ENCODE results near the gene CCP110.

The CCP110 gene

GRCh38 chr16:19548144-19548543 lies 24.4 kb downstream of the CCP110 start:
- H3K4me1 ChIP-seq (ENCODE audit: control insufficient read depth in 1 of 2, insufficient read depth in 2 of 2, low read length in 2 of 2) = no peaks in the 10 kb centered on the region
- WGBS (ENCODE audit: extremely low coverage, insufficient coverage, insufficient read length) = no CpG with 5 or more reads among the region's 3 CpGs
- H4K12ac ChIP-seq (ENCODE audit: low read depth, low read length) = no peak overlapping the region
- no peaks in the 10 kb centered on the region for H3K27me3 ChIP-seq (ENCODE audit: insufficient read depth, low read length)
- no peak for DNase-seq
- H2BK12ac ChIP-seq (ENCODE audit: low read length) = no peak overlapping the region
- no peak overlapping the region for H3K18ac ChIP-seq (ENCODE audit: low read length)
- no peak overlapping the region for H4K8ac ChIP-seq (ENCODE audit: low read depth, low read length)
- no peak overlapping the region for H2AFZ ChIP-seq (ENCODE audit: insufficient read depth, low read length, poor library complexity)
- H3K4me2 ChIP-seq (ENCODE audit: low read length) = no peak overlapping the region
- H2BK5ac ChIP-seq (ENCODE audit: low read depth, low read length, poor library complexity) = no peak overlapping the region
- no peak overlapping the region for H3K4ac ChIP-seq (ENCODE audit: low read depth, low read length)
- H3K9me3 ChIP-seq (ENCODE audit: insufficient read depth, low read depth, low read length) = no peaks in the 10 kb centered on the region
- no peaks in the 10 kb centered on the region for H3K79me1 ChIP-seq (ENCODE audit: low read length)
- no peak overlapping the region for H2BK120ac ChIP-seq (ENCODE audit: insufficient read depth, low read length, poor library complexity)
- H3K79me2 ChIP-seq (ENCODE audit: control insufficient read depth, insufficient read depth, low read length, poor library complexity) = no peaks in the 10 kb centered on the region
- H3K23ac ChIP-seq (ENCODE audit: low read length) = no peak overlapping the region
- H3K27ac ChIP-seq (ENCODE audit: low read depth, low read length) = no peak overlapping the region
- H3K4me3 ChIP-seq (ENCODE audit: low read depth, low read length) = no peak overlapping the region
- H3K9ac ChIP-seq (ENCODE audit: low read length) = no peak overlapping the region
- no peak overlapping the region for H3K14ac ChIP-seq (ENCODE audit: low read length)
- H2AK5ac ChIP-seq (ENCODE audit: low read length) = no peak overlapping the region
- no peak overlapping the region for H4K91ac ChIP-seq (ENCODE audit: low read depth, low read length)
- H3K36me3 ChIP-seq (ENCODE audit: control insufficient read depth in 1 of 2, insufficient read depth in 2 of 2, low read length in 2 of 2) = peaks cover 0 to 3% of the 10 kb centered on the region in 2 experiments

- Histone ChIP-seq H3K79me2 (ENCODE audit: control insufficient read depth, insufficient read depth, low read length, poor library complexity) (no peaks in the 10 kb centered on the region), H3K18ac (ENCODE audit: low read length) (no peak overlapping the region), H2BK5ac (ENCODE audit: low read depth, low read length, poor library complexity) (no peak overlapping the region), H4K8ac (ENCODE audit: low read depth, low read length) (no peak overlapping the region), H3K79me1 (ENCODE audit: low read length) (no peaks in the 10 kb centered on the region), H3K23ac (ENCODE audit: low read length) (no peak overlapping the region), H3K4me3 (ENCODE audit: low read depth, low read length) (no peak overlapping the region), H4K91ac (ENCODE audit: low read depth, low read length) (no peak overlapping the region), H3K4ac (ENCODE audit: low read depth, low read length) (no peak overlapping the region), H3K9me3 (ENCODE audit: insufficient read depth, low read depth, low read length) (no peaks in the 10 kb centered on the region), H2BK120ac (ENCODE audit: insufficient read depth, low read length, poor library complexity) (no peak overlapping the region), H2AK5ac (ENCODE audit: low read length) (no peak overlapping the region), H2AFZ (ENCODE audit: insufficient read depth, low read length, poor library complexity) (no peak overlapping the region), H3K4me2 (ENCODE audit: low read length) (no peak overlapping the region), H3K14ac (ENCODE audit: low read length) (no peak overlapping the region), H3K27me3 (ENCODE audit: insufficient read depth, low read length) (no peaks in the 10 kb centered on the region), H2BK12ac (ENCODE audit: low read length) (no peak overlapping the region), H4K12ac (ENCODE audit: low read depth, low read length) (no peak overlapping the region), H3K36me3 (ENCODE audit: control insufficient read depth in 1 of 2, insufficient read depth in 2 of 2, low read length in 2 of 2) (peaks cover 0 to 3% of the 10 kb centered on the region in 2 experiments), H3K9ac (ENCODE audit: low read length) (no peak overlapping the region), H3K27ac (ENCODE audit: low read depth, low read length) (no peak overlapping the region), H3K4me1 (ENCODE audit: control insufficient read depth in 1 of 2, insufficient read depth in 2 of 2, low read length in 2 of 2) (peaks cover 0 to 2% of the 10 kb centered on the region in 2 experiments)
- DNase-seq = no peak
These were observed 25.9 kb downstream of the CCP110 start for GRCh38 chr16:19549673-19550072.

GRCh38 chr16:19555186-19555937 lies 31.6 kb downstream of the CCP110 start, which contains the start of gene VPS35L:
Gene VPS35L, plus strand, starts transcription at chr16:19555703. Its CDS starts 27 bp downstream, at chr16:19555730.
- Histone ChIP-seq H3K9ac (ENCODE audit: low read length) (peak within 1 kb of the TSS; percentile 87), H4K8ac (ENCODE audit: low read depth, low read length) (peak within 1 kb of the TSS; percentile 90), H2AK5ac (ENCODE audit: low read length) (peak within 1 kb of the TSS; percentile 13), H3K14ac (ENCODE audit: low read length) (peak within 1 kb of the TSS; percentile 88), H3K23ac (ENCODE audit: low read length) (no peak within 1 kb of the TSS), H4K91ac (ENCODE audit: low read depth, low read length) (peak within 1 kb of the TSS; percentile 74), H3K36me3 (ENCODE audit: control insufficient read depth in 1 of 2, insufficient read depth in 2 of 2, low read length in 2 of 2) (no peaks in the 10 kb centered on the region), H3K9me3 (ENCODE audit: insufficient read depth, low read depth, low read length) (no peaks in the 10 kb centered on the region), H4K12ac (ENCODE audit: low read depth, low read length) (peak within 1 kb of the TSS; percentile 68), H2AFZ (ENCODE audit: insufficient read depth, low read length, poor library complexity) (peak within 1 kb of the TSS; percentile 70), H3K27ac (ENCODE audit: low read depth, low read length) (peak within 1 kb of the TSS; percentile 76), H2BK12ac (ENCODE audit: low read length) (peak within 1 kb of the TSS; percentile 31), H3K4ac (ENCODE audit: low read depth, low read length) (peak within 1 kb of the TSS; percentile 55), H3K4me3 (ENCODE audit: low read depth, low read length) (peak within 1 kb of the TSS; percentile 82), H3K4me2 (ENCODE audit: low read length) (peak within 1 kb of the TSS; percentile 73), H3K4me1 (ENCODE audit: control insufficient read depth in 1 of 2, insufficient read depth in 2 of 2, low read length in 2 of 2) (peaks cover 3 to 7% of the 10 kb centered on the region in 2 experiments), H3K27me3 (ENCODE audit: insufficient read depth, low read length) (no peaks in the 10 kb centered on the region), H3K79me2 (ENCODE audit: control insufficient read depth, insufficient read depth, low read length, poor library complexity) (no peaks in the 10 kb centered on the region), H3K79me1 (ENCODE audit: low read length) (peaks cover 4% of the 10 kb centered on the region), H3K18ac (ENCODE audit: low read length) (peak within 1 kb of the TSS; percentile 53), H2BK120ac (ENCODE audit: insufficient read depth, low read length, poor library complexity) (peak within 1 kb of the TSS; percentile 78), H2BK5ac (ENCODE audit: low read depth, low read length, poor library complexity) (peak within 1 kb of the TSS; percentile 65)
- WGBS (ENCODE audit: extremely low coverage, insufficient coverage, insufficient read length) = no CpG with 5 or more reads among the region's 53 CpGs
- peak; percentile 100 for DNase-seq

- peak overlapping the region; percentile 12 for H2BK120ac ChIP-seq (ENCODE audit: insufficient read depth, low read length, poor library complexity)
- H3K4me2 ChIP-seq (ENCODE audit: low read length) = peak overlapping the region; percentile 64
- peak overlapping the region; percentile 55 for H3K4ac ChIP-seq (ENCODE audit: low read depth, low read length)
- no peak overlapping the region for H3K23ac ChIP-seq (ENCODE audit: low read length)
- WGBS (ENCODE audit: extremely low coverage, insufficient coverage, insufficient read length) = no CpG with 5 or more reads among the region's 19 CpGs
- peak overlapping the region; percentile 26 for H4K12ac ChIP-seq (ENCODE audit: low read depth, low read length)
- H2AK5ac ChIP-seq (ENCODE audit: low read length) = peak overlapping the region; percentile 13
- DNase-seq = peak; percentile 77 to 82
- H3K4me3 ChIP-seq (ENCODE audit: low read depth, low read length) = peak overlapping the region; percentile 82
- no peaks in the 10 kb centered on the region for H3K27me3 ChIP-seq (ENCODE audit: insufficient read depth, low read length)
- H3K79me1 ChIP-seq (ENCODE audit: low read length) = peaks cover 4% of the 10 kb centered on the region
- H4K91ac ChIP-seq (ENCODE audit: low read depth, low read length) = peak overlapping the region; percentile 64
- peak overlapping the region; percentile 53 for H4K8ac ChIP-seq (ENCODE audit: low read depth, low read length)
- H3K36me3 ChIP-seq (ENCODE audit: control insufficient read depth in 1 of 2, insufficient read depth in 2 of 2, low read length in 2 of 2) = no peaks in the 10 kb centered on the region
- peak overlapping the region; percentile 10 for H3K14ac ChIP-seq (ENCODE audit: low read length)
- H3K27ac ChIP-seq (ENCODE audit: low read depth, low read length) = peak overlapping the region; percentile 46
- peak overlapping the region; percentile 12 for H3K18ac ChIP-seq (ENCODE audit: low read length)
- no peaks in the 10 kb centered on the region for H3K9me3 ChIP-seq (ENCODE audit: insufficient read depth, low read depth, low read length)
- peak overlapping the region; percentile 70 for H2AFZ ChIP-seq (ENCODE audit: insufficient read depth, low read length, poor library complexity)
- no peak overlapping the region for H2BK12ac ChIP-seq (ENCODE audit: low read length)
- peak overlapping the region; percentile 87 for H3K9ac ChIP-seq (ENCODE audit: low read length)
- peaks cover 3 to 7% of the 10 kb centered on the region in 2 experiments for H3K4me1 ChIP-seq (ENCODE audit: control insufficient read depth in 1 of 2, insufficient read depth in 2 of 2, low read length in 2 of 2)
- H3K79me2 ChIP-seq (ENCODE audit: control insufficient read depth, insufficient read depth, low read length, poor library complexity) = no peaks in the 10 kb centered on the region
- peak overlapping the region; percentile 2 for H2BK5ac ChIP-seq (ENCODE audit: low read depth, low read length, poor library complexity)
These were observed 32.4 kb downstream of the CCP110 start for GRCh38 chr16:19555938-19556771.
